CD4-positive, alpha-beta T cell treated with Interleukin-17A for 1 hour (primary cell): ENCODE results near the gene NR0B1.

Experiments used
- DNase-seq: peaks from one replicate; pipeline ENCODE4 v3.0.0-alpha.2; 2020

Gene NR0B1

DNA sequence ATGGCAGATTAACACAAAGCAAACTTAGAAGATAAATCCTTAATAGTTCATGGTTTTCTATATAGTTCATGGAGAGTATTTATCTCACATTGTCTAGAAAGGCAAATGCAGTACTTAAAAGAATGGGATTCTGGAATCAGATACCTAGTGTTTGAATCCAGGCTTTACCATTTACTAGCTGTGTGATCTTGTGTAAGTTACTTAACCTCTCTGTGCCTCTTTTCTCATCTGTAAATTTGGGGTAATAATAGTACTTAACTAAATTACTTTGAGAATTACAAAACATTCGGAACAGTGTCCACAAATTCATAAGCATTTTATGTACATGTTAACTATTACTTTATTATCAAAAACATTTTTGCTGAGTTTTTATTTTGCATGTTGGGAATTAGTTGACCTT lies 46.4 kb downstream of the NR0B1 start:
- DNase-seq: no peak

DNA sequence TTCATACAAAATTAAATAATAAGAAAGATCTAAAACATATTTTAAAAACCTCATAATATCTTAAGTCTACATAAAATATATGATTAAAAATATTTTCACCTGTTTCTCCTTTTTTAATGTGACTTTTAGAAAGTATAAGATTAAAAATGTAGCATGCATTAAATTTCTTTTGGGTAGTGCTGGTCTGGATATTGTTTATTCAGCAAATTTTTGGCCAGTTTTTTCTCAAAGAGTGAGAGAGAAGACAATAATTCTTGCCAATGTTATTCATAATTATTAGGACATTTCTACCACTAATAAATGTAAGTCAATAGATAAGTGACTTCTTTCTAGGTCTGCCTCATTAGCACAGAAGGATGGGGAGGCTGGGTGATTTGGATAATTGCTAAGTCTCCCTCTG lies 48.2 kb downstream of the NR0B1 start:
- no peak for DNase-seq

DNA sequence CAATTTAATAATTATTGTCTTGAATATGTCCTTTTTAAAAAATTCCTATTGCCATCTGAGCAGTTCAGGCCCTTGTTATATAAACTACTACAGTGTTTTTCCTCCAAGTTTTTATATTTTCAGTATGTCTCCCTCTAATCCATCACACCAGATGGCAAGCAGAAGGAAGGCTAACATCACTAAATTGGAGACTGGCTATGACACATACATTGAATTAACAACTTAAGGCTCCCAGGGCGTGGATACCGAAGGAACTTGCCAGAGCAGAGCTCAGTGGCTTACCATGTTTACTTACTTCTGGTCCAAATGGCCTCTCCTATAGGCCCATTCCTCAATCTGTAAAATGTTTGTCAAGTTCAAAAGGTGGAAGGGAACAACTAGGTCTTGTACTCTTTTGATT lies 49.3 kb downstream of the NR0B1 start:
- DNase-seq: no peak
